GM12873 (cell line): Measurements from ENCODE around the gene UTP14C.

ENCODE experiments used
- CTCF ChIP-seq: IDR thresholded peaks from 2 replicates; pipeline ENCODE4 v1.5.1; 2012; ENCODE audit warnings: low read depth, mild to moderate bottlenecking, moderate library complexity, low read length, control low read depth; ENCODE audit not compliant: insufficient read depth; ENCODE audit errors: missing control alignments

UTP14C gene

GRCh38 chr13:52024481-52024880 is at the start of gene UTP14C:
Gene UTP14C, plus strand, starts transcription at chr13:52024691. Its CDS starts 4,114 bp downstream, at chr13:52028805.
- no peak for TF ChIP-seq CTCF

GRCh38 chr13:51976423-51976822 is 48.1 kb upstream of the UTP14C start:
- no peak for TF ChIP-seq CTCF

GRCh38 chr13:51976890-51977289 is 47.6 kb upstream of the UTP14C start:
- TF ChIP-seq CTCF = no peak

GRCh38 chr13:51977625-51978024 is 46.9 kb upstream of the UTP14C start:
- no peak for TF ChIP-seq CTCF

GRCh38 chr13:51978796-51979556 is 45.5 kb upstream of the UTP14C start:
- no peak for TF ChIP-seq CTCF

GRCh38 chr13:51980908-51981307 is 43.6 kb upstream of the UTP14C start:
- no peak for TF ChIP-seq CTCF

- TF ChIP-seq CTCF = no peak
These were observed 43.1 kb upstream of the UTP14C start for GRCh38 chr13:51981355-51981754.
